ENCODE data around the gene RAB43.
"Not testable (repeated sequence)": the region's sequence is repeated elsewhere in the genome, so short reads cannot be mapped to it uniquely, and the experiment has no call there.

RAB43 gene

DNA sequence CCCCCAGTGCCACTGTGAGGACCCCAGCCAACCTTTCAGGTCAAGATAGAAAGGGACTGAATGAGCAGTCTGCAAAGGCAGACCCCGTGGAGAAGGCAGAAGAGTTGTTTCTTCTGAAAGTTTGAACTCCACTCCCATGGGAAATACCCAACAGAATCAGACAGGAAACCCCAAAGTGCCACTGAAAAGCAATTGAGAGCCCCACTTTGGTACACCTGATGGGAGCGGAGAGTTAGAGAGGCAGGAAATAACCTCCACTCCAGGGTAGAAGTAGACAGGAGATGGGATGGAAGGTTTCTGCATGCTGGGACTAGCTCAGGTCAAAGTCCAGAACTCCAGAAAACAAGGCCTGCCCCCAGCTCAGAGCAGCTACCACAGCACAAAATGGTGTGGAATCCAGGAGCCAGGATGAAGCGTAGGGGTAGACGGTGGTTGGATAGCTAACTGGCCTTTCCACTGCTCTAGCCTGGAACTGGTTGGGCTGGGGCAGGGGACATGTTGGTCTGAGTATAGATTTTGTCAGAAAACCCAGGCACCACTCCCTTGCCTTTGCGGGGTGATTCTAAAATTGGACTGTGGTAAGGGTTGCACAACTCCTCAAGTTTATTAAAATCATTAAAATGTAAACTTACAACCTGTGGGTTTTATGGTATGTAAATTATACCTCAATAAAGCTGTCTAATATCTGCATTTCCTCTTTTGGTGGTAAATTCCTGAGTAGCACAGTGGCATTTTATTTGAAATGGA is 1.9 kb upstream of the RAB43 start:
- DNase-seq (ENCODE audit: extremely low spot score, insufficient read length, low read depth) (no peak), FAIRE-seq (peak; percentile 70)

DNA sequence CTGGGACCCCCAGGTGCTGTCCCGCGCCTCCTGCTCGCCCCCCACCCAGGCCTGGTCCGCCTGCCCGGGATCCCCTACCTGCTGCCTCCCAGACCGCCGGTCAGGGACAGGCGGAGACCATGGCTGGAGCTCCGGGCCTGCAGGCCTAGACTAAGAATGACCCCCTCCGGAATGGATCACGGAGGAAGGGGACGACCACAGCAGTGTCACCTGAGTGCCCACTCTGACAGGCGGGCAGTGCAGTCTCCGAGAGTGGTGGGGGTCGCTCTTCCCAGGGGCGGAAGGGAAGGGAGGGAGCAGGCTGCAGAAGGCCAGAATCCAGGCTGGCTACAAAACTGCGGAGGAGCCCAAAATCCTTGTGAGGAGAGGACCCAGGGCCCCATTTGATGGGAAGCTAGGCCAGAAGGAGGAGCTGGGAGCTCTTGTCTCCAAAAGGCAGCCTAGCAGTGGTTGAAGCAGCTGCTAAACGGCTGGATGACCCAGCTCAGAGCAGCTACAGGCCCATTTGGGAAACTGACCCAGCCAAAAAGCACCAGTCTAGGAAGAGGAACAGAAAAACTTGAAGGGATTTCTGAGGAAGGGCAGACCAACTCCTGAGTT is 908 bp upstream of the RAB43 start:
- FAIRE-seq (no peak), DNase-seq (ENCODE audit: extremely low spot score, insufficient read length, low read depth) (no peak)

DNA sequence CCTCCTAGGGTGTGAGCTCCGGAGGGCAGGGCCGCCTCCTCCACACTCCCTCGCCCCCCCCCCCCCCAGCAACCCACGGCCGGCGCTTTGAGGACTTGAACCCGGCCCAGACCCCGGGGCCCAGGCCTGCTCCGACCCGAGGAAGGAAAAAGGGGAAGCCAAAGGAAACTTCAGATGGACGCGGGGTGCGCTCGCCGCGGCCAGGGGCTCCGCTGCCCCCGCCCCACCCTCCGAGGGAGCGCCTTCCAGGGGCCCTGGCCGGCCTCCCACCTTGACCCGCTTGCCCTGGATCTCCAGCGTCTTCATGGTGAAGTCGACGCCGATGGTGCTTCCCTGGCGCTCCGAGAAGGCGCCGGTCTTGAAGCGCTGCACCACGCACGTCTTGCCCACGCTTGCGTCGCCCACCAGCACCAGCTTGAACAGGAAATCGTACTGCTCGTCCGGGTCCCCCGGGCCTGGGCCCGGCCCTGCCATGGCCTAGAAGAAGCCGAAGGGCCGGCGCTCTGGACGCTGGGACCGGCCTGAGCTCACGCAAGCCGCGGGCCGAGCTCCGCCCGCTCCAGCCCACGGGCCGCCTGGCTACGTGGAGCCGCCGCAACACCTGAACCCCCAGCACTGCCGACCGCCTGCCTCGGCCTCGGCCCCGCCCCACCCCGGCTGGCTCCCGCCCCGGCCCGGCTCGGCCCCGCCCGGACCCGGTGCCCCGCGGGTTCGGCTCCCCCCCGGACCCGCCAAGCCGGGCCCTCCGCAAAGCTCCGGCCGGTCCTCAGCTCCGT is 400 bp downstream of the RAB43 start:
- FAIRE-seq = no peak
- no peak for DNase-seq (ENCODE audit: extremely low spot score, insufficient read length, low read depth)

DNA sequence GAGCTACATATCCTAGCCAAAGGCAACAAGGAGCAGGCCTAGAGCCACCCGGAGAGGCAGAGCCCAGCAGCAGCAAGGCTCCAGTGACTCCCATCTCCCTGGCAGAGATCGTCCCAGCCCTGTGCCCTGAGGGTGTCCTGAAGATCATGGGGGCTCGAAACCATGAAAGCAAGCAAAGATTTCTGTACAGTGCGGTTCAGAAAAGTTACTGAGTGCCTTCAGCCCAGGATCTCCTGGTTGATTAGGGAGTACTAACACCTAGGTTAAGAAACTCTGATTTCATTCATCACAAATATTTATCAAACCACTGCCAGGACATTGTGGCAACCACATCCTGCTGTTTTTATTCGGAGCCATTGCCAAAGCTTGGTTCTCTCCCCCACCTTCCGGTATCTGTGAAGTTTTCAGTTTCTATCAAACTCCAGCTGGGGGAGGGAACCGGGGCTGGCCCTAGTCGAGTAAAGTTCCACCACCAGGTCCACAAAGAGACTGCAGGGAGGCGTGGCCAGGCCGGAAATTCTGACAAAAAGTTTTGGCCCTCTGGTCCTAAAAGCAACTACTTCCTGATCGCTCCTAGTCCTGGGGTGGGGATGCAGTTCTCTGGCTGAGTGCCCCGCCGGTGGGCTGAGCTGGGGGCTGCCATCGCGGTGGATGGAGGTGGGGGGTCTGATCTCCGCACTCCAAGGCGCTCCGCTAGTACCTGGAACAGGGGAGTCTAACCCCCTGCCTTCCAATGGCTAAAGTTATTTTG is 1.2 kb downstream of the RAB43 start:
- FAIRE-seq (peak; percentile 98), DNase-seq (ENCODE audit: extremely low spot score, insufficient read length, low read depth) (peak; percentile 85)

DNA sequence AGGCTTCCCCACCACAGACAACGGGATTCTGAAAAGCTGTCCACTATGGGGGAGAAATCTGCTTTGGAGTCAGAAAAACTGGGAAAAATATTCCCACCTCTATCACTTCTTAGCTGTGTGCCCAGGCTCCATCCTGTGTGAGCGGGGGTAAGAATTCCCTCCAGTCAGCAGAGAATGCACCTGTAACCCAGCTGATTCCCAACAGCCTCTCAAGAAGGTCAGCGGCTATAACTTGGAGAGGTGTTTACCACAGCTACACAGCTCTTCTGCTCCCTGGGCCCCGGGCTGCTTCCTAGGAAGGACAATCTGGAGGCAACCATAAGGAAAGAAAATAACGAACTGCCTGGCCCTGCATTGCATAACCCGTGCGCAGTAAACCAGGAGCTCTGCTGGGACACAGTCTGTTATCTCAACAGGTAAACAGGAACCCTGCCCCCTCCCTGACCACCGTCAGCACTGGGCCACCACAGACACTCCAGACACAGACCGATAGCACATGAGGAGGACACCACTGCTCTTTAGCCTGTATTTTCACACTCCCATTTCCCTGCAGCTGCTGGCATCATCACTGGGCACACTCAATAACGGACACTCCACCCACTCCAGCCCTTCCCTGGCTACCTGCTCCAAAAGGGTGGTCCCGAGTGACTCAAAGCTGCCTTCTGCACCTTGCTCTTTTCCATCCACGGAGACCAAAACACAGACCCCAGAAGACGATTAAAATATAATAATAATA is 2.1 kb downstream of the RAB43 start:
- DNase-seq (ENCODE audit: extremely low spot score, insufficient read length, low read depth) (no peak), FAIRE-seq (no peak)

DNA sequence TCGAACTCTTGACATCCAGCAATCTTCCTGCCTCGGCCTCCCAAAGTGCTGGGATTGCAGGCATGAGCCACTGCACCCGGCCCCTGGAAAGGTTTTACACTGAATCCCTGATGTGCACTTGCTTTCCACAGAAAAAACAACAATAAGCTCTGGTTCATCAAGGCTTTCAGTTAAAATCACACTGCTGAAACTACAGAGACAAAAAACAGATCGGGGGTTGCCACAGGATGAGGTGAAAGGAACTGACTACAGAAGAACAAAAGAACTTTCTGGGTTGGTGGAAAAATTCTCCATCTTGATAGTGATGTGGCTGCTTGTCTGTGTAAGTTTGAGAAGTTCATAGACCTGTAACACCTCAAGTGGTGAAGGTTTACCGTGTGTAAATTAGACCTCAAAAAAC is 2.9 kb downstream of the RAB43 start:
- DNase-seq (ENCODE audit: extremely low spot score, insufficient read length, low read depth) (no peak), FAIRE-seq (no peak)

DNA sequence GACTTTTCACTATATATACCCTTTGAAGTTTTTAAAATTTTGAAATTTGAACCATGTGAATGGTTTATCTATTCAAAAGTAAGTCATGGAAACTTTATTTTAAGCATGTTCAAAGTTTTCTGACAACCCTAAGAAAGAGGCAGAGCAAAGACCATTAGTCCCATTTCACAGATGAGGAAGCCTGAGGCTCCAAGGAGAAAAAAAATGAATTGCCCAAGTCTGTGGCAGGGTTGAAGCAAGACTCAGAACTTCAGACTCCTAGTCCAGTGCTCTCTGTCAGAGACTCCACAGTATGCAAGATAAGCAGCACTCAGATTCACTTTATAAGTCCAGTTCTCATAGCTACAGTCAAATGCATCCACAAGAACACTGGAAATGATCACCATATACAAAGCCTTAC is 4.5 kb downstream of the RAB43 start:
- DNase-seq (ENCODE audit: extremely low spot score, insufficient read length, low read depth) = no peak
- FAIRE-seq = no peak

DNA sequence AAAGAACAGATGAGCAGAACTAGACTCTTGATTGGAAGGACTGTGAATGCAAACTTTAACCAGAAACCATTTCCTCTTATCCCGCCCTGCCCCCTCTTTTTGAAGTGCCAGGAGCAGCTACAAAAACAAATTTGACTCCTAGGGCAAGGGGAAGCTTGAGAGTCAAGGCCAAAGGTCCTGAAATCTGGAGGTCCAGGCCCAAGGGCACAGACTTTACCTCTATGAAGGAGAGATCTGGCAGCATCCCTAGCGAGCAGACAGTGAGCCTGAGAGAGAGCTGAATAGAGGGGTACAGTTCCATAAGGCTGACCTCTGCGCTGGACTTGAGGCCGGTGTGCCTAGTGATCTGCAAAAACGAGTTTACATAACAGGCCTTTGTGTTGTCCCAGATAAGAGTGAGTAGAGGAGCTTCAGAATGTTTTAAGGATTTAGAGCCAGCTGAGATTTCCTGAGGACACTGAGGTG is 5.1 kb downstream of the RAB43 start:
- DNase-seq (ENCODE audit: extremely low spot score, insufficient read length, low read depth) (no peak), FAIRE-seq (no peak)

DNA sequence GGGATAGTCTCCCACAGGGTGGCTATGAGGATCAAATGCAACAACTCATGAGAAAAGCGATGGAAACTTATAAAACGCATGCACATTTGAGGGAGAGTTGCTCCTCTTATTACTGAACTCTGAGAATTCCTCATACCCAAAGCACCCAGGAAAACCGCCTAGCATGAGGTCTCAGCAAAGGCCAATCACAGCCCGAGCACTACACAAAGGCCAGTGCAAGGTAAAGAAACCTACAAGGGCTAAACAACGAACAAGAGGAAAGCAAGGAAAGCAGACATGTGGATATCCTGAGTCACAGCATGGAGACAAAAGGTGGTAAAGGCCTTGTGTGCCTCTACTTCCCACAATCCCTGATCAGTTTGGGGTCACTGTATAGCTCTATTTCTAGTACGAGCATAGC is 7.1 kb downstream of the RAB43 start:
- FAIRE-seq (no peak), DNase-seq (ENCODE audit: extremely low spot score, insufficient read length, low read depth) (no peak)

DNA sequence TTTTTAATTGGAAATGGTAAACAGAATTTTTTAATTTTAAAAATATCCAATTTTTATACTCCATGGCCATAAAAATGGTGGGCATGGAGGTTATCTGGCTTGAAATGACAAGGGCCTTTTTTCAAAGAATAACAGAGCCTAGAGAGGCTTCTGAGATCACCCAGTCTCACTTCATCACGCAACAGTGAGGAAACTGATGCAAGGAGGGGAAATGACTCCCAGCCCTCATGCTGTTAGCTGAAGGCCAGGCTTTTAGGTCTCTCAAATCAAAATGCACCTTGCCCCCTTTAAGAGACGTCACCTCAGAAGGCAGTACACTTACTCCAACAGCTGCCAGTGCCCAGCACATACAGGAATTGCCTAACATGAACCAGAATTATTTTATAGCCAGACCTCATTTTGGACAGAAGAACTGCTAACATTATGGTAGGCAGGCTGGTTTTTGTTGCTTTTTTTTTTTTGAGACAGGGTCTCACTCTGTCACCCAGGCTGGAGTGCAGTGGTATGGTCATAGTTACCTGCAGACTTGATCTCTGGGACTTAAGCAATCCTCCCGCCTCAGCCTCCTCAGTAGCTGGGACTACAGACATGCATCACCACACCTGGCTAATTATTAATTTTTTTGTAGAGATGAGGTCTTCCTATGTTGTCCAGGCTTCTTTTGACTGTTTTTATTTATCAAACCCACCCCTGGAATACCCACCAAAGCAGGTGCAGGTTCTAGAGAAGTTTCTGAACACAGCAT is 9.1 kb downstream of the RAB43 start:
- FAIRE-seq (no peak), DNase-seq (ENCODE audit: extremely low spot score, insufficient read length, low read depth) (no peak)

DNA sequence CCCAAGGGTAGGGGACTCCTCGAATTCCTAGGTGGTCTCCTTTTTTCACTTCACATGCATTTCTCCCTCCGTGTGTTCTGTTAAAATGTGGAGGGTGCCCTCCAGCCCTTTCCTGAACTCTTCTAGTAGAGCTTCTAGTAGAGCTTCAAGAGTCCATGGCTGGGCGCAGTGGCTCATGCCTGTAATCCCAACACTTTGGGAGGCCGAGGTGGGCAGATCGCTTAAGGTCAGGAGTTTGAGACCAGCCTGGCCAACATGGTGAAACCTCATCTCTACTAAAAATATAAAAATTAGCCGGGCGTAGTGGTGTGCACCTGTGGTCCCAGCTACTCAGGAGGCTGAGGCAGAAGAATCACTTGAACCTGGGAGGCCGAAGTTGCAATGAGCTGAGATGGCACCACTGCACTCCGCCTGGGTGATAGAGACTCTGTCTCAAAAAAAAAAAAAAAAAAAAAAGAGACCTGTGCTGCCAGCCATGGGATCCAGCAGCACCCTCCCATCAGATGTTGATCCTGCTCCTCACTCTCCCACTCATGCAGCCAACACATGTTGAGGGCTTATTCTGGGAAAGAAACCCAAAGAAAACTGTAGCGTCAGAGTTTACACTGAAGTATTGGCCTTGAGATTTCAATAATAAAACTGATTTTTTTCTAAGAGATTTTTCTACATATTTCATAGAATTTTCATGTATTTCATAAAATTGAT is 10.4 kb downstream of the RAB43 start:
- FAIRE-seq; DNase-seq (ENCODE audit: extremely low spot score, insufficient read length, low read depth): not testable (repeated sequence)

DNA sequence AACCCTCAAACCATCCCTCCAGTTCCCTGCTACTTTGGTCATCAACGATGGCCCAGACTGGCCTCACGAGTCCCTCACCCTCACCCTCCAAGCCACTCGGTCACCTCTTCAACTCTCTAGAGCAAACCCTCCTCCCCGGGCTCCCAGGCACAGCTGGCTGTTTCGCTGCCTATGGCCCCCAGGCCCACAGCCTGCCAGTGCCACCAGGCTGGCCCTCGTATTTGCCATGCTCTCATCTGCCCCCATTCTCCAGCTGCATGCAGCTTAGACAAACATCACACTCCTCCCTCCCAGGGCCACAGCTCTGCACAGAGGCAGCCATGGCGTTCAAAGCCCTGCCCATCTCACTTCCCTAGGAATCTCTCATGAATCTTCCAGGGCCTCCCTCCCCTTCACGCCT is 13.8 kb downstream of the RAB43 start:
- no peak for FAIRE-seq
- DNase-seq (ENCODE audit: extremely low spot score, insufficient read length, low read depth) = no peak

DNA sequence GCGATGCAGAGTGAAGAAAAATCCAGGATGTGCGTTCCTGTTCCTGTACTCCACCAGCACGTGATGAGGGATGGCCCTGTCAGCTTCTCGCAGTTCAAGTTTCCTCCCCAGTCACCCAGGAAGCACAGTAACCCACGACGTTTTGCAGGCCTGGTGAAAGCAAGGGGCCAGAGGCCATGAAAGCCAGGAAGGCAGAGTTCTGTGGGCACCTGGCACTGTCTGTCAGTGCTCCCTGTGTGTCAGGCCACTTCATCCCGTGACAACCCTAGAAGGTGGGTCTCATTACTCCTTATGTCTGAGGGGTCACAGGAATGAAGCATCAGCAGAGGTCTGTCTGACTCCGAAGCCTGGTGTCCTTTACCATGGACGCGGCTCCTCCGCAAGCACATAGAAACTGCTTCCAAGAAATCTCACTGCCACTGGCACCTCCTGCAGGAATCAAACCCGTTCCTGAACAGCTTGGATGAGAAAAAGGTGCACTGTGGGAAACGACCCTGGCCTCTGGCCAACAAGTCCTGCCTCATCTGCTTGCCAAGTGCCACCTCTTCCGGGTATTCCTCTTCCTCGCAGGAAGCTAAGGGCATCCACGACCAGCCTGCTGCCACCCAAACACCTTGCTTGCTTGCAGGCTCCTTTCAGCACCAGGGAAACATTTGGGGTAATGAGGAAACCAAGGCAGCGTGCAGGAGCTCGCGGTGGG is 14.6 kb downstream of the RAB43 start:
- DNase-seq (ENCODE audit: extremely low spot score, insufficient read length, low read depth) (no peak), FAIRE-seq (no peak)

DNA sequence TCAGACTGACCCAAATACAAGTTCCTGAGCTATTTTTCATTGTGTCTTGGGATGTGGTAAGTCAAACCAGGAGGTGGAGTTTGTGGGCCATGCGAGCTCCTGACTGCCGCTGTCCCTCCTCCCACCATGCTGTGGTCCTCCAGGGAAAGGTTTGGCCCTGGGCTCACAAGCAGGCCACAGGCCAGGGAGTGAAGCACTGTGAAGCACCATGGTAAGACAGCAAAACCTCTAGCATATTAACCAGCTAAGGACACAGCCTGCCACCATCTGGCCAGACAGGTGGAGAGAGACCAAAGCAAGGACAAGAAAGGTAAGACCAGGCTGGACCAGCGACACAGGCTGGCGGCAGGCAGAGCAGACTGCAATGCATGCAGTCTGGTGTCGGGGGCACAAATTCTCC is 15.3 kb downstream of the RAB43 start:
- DNase-seq (ENCODE audit: extremely low spot score, insufficient read length, low read depth) = no peak
- FAIRE-seq = no peak

DNA sequence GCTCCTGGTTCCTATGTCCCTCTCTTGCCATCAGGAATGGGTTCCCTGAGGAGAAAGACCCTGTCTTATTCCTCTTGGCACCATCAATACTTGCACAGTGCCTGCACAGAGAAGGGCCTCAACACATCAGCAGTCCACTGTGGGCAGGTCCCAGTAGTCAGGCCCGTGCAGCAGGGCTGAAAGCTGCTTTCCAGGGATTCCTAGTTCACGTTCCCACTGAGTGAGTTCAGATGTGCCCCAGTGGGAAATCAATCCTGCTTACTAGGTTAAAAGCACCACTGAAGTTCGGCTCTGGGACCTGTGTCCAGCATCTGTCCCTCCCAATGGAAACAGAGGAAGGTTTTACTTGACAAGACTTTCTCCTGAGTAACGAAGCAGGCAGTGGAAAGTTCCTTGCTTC is 15.7 kb downstream of the RAB43 start:
- DNase-seq (ENCODE audit: extremely low spot score, insufficient read length, low read depth) = no peak
- FAIRE-seq = no peak

DNA sequence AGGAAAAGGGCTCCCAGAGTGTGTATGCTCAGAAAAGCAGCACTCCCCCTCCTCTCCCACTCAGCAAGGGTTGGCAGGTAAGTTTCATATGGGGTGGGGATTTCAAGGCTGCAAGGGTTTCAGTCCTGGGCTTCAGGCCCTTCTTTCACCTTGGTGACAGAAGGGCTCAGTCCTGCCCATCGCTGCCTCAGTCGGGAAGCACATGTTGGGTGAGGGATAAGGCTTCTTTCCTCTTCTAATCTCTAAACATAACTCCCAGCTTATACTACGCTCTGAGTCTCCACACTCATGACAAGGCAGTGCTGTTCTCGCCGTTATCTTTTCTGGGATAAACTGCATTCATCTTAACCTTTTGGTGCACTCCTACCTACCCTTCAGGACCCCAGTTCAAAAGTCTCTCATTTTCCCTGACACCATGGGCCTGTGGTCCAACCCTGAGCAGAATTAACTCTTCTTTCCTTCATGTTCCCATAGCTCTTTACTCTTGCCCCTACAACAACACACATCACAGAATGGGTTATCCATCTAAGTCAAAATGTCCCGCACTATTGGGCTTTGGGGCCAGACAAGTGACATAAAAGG is 17.0 kb downstream of the RAB43 start:
- FAIRE-seq (no peak), DNase-seq (ENCODE audit: extremely low spot score, insufficient read length, low read depth) (no peak)

DNA sequence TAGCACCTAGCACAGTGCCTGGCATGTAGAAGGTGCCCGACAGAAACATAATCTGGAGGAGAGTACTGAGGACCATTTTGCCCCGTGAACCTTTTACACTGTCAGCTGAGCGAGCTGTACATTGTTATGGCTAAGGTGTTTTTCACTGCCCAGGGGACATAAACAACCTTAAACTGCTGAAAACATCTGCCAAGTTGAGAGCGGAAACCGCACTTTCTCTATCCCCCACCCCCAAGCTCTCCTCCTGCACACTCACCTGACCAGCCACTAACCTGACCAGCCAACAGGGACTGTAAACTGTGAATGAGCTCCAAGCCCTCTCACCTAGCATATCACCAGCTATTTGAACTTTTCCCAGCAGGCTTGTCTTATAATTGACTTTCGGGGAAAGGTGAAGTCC is 17.6 kb downstream of the RAB43 start:
- no peak for FAIRE-seq
- no peak for DNase-seq (ENCODE audit: extremely low spot score, insufficient read length, low read depth)

DNA sequence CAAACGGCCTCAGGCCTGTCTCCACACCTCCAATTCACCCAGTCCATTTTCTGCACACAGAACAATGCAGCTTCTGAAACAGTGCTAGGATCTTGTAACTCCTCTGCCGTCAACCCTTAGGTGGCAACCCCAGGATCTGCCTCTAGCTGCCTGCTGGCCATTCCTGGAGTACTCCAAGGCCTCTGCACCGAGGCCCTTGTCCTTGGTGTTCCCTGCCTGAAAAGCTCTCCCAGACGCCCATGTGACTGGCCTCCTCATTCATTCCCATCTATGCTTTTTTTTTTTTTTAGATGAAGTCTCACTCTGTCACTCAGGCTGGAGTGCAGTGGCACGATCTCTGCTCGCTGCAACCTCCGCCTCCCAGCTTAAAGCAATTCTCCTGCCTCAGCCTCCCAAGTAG is 18.3 kb downstream of the RAB43 start:
- no peak for DNase-seq (ENCODE audit: extremely low spot score, insufficient read length, low read depth)
- no peak for FAIRE-seq
